HG02884 (cell line): ENCODE measurements around the gene NIPSNAP2.
"Not testable (repeated sequence)": the region's sequence is repeated elsewhere in the genome, so short reads cannot be mapped to it uniquely, and the experiment has no call there.

Source experiments
- ATAC-seq: cut with Tn5 transposase; IDR thresholded peaks from one replicate; pipeline ENCODE4 v1.9.1; 2021; ENCODE audit warnings: mild to moderate bottlenecking, moderate library complexity; ENCODE audit not compliant: unreplicated experiment

NIPSNAP2 gene

GRCh38 chr7:56046721-56047445 lies 82.5 kb downstream of the NIPSNAP2 start:
- no peak for ATAC-seq

- not testable (repeated sequence) for ATAC-seq
These were observed 83.2 kb downstream of the NIPSNAP2 start for GRCh38 chr7:56047446-56048116.

DNA sequence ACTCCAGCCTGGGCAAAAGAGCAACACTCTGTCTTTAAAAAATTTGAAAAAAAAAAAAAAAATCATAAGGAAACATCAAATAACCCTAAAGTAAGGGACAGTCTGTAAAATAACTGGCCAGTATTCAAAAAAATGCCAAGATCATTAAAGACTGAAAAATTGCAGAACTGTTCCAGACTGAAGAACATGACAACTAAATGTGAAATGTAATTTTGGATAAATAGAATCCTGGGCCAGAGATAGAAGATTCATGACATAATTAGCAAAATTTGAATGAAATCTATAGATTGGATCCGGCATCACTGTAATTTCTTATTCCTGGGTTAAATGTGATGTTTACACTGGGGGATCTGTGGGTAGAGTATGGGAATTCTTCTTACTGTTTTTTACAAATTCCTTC lies 83.9 kb downstream of the NIPSNAP2 start:
- ATAC-seq, result no peak

GRCh38 chr7:56048763-56049162 lies 84.4 kb downstream of the NIPSNAP2 start:
- not testable (repeated sequence) for ATAC-seq
